ENCODE measurements around the gene TMEM130. TPM values are rescaled to one million over a fixed set of nuclear protein-coding genes. Genes with fewer than 3 reads are reported as not detected.

The TMEM130 gene
- total RNA-seq, 2 experiments from 2014 or later, result 0.38 TPM; not detected in 1

DNA sequence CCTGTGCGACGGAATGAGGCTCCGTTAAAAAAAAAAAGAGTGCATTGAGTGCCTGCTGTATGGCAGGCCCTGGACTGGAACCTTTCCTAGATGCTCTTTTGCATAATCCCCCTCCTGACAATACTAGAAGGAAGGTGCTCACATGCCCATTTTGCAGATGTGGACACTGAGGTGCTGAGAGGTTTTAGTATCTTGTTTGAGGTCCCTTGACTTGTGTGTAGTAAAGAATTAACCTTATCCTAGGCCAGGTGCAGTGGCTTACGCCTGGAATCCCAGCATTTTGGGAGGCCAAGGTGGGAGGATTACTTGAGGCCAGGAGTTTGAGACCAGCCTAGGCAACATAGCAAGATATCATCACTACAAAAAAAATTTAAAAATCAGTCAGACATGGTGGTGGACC lies 46.6 kb downstream of the TMEM130 start:
- no peak for TF ChIP-seq CTCF (IDR thresholded peaks at IDR 0.05)
- no peaks in the 10 kb centered on the region for H3K4me1 Mint-ChIP-seq (ENCODE audit: low read depth)
- no peak for DNase-seq
- ChIA-PET CTCF (interaction anchor here (1.3 to 2.0 kb wide), 2 partner anchors 8 to 78 kb away, joined by 5 to 6 read pairs; no protein-coding TSS in a partner anchor), POLR2A (no interaction called here)
- no peaks in the 10 kb centered on the region for H3K36me3 Mint-ChIP-seq (ENCODE audit: low read depth)
- ATAC-seq, result no peak
- no peaks in the 10 kb centered on the region for H3K9me3 Mint-ChIP-seq
- H3K27me3 Mint-ChIP-seq, result peaks cover 2% of the 10 kb centered on the region
- no peak overlapping the region for H3K4me3 Mint-ChIP-seq
- intact Hi-C loops (cut with micrococcal nuclease), result no loop called here
- H3K27ac Mint-ChIP-seq, result no peak overlapping the region

GRCh38 chr7:98821348-98821747 lies 48.5 kb downstream of the TMEM130 start:
- Mint-ChIP-seq H3K4me3 (no peak overlapping the region), H3K36me3 (ENCODE audit: low read depth) (no peaks in the 10 kb centered on the region)
- POLR2A ChIA-PET, result no interaction called here

DNA sequence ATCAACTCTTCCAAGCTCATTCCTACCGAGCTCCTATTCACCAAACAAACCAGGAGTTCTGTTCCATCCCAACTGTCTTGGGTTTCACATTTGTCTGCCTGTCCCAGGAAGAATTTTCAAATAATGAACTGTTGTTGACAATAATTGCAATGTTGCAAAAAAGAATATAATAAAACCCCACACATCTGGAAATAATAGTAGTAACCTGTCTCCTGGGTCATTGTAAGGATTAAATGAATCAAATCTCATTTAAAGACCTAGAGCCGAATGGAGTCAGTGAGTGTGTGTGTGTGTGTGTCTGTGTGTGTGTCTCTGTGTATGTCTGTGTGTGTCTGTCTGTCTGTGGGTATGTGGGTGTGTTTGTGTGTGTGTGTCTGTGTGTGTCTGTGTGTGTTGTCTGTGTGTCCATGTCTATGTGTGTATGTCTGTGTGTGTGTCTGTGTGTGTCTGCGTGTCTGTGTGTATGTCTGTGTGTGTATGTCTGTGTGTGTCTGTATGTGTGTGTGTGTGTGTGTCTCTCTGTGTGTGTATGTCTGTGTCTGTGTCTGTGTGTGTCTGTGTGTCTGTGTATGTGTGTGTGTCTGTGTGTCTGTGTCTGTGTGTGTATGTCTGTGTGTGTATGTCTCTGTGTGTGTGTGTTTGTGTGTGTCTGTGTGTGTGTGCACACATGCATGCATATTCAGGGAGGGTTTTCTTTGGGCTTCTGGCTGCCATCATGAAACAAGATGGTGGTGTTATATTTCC lies 52.7 kb downstream of the TMEM130 start:
- DNase-seq (no peak), ATAC-seq (no peak)
- H3K9me3 Mint-ChIP-seq, result no peaks in the 10 kb centered on the region
- no peaks in the 10 kb centered on the region for H3K4me1 Mint-ChIP-seq (ENCODE audit: low read depth)
- ChIA-PET CTCF (no interaction called here), POLR2A (no interaction called here)
- no peak for TF ChIP-seq CTCF (IDR thresholded peaks at IDR 0.05)
- intact Hi-C loops (cut with micrococcal nuclease), result no loop called here
- H3K27me3 Mint-ChIP-seq, result peaks cover 13% of the 10 kb centered on the region
- no peak overlapping the region for H3K27ac Mint-ChIP-seq
- H3K4me3 Mint-ChIP-seq, result no peak overlapping the region
- no peaks in the 10 kb centered on the region for H3K36me3 Mint-ChIP-seq (ENCODE audit: low read depth)

More at GRCh38 chr7:98821348-98821747, 48.5 kb downstream of the TMEM130 start:
- H3K9me3 Mint-ChIP-seq, result no peaks in the 10 kb centered on the region
- no peak overlapping the region for H3K27ac Mint-ChIP-seq
- ATAC-seq (no peak), DNase-seq (no peak)
- no peak for TF ChIP-seq CTCF (IDR thresholded peaks at IDR 0.05)
- CTCF ChIA-PET, result interaction anchor here (1.7 kb wide), 1 partner anchor 10 kb away, joined by 7 read pairs; no protein-coding TSS in a partner anchor
- H3K27me3 Mint-ChIP-seq, result peaks cover 8% of the 10 kb centered on the region
- intact Hi-C loops (cut with micrococcal nuclease), result no loop called here
- no peaks in the 10 kb centered on the region for H3K4me1 Mint-ChIP-seq (ENCODE audit: low read depth)

DNA sequence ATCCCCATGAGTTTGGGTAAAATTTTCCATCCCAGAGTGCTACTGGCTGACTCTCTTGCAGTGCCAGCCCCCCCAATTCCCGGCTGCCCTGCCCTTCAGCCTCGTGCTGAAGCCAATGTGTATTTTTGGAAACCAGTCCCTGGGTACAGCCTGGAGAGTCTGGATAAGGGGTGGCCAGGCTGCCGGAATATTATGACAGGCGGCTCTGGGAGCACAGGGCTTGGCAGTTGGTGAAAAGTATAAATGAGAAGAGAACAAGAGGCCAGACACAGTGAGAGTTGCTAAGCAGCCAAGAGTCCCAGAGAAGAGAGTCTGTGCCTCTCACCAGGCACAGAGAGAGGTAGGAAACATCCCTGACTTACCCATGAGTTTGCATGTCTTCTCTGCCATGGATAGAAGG lies 53.6 kb downstream of the TMEM130 start:
- Mint-ChIP-seq H3K4me3 (no peak overlapping the region), H3K27ac (no peak overlapping the region), H3K36me3 (ENCODE audit: low read depth) (no peaks in the 10 kb centered on the region), H3K9me3 (no peaks in the 10 kb centered on the region), H3K4me1 (ENCODE audit: low read depth) (no peaks in the 10 kb centered on the region), H3K27me3 (peaks cover 13% of the 10 kb centered on the region)
- intact Hi-C loops (cut with micrococcal nuclease), result no loop called here
- ATAC-seq (no peak), DNase-seq (no peak)
- POLR2A ChIA-PET, result no interaction called here
- CTCF ChIA-PET, result no interaction called here
- TF ChIP-seq CTCF (IDR thresholded peaks at IDR 0.05), result no peak

DNA sequence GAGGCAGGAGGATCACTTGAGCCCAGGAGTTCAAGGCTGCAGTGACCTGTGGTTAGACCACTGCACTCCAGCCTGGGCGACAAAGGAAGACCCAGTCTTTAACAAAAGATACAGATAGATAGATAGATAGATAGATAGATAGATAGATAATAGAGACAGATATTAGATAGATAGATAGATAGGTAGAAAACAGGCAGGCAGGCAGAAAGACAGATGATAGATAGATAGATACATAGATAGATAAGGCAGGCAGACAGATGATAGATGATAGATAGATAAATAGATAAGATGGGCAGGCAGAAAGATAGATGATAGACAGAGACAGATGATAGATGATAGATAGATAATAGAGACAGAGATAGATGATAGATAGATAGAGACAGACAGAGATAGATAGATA lies 54.5 kb downstream of the TMEM130 start:
- H3K27ac Mint-ChIP-seq, result no peak overlapping the region

More for the DNA sequence above, 54.5 kb downstream of the TMEM130 start:
- Mint-ChIP-seq H3K4me3 (no peak overlapping the region), H3K4me1 (ENCODE audit: low read depth) (no peaks in the 10 kb centered on the region), H3K36me3 (ENCODE audit: low read depth) (no peaks in the 10 kb centered on the region), H3K9me3 (peaks cover 3% of the 10 kb centered on the region), H3K27me3 (peaks cover 13% of the 10 kb centered on the region)
- POLR2A ChIA-PET, result no interaction called here
- DNase-seq, result no peak
- intact Hi-C loops (cut with micrococcal nuclease), result no loop called here
- ATAC-seq, result no peak
- TF ChIP-seq CTCF (IDR thresholded peaks at IDR 0.05), result no peak
- CTCF ChIA-PET, result no interaction called here

Measured in activated CD8-positive, alpha-beta T cell treated with anti-CD3 and anti-CD28 coated beads for 36 hours (primary cell).